OCI-LY3 (cell line): ENCODE measurements around the gene RPS6KB1.
"Not testable (repeated sequence)": the region's sequence is repeated elsewhere in the genome, so short reads cannot be mapped to it uniquely, and the experiment has no call there.

Experiments
- H2AFZ ChIP-seq: fragments of 200-600, 300-600 bp; shearing (Covaris generic); 2 replicates; pipeline ENCODE4 v1.6.0; 2014; ENCODE audit warnings: antibody characterized with exemption, low read depth, low read length
- H3K27ac ChIP-seq: fragments of 200-600, 300-600 bp; sonication (generic); 2 replicates; pipeline ENCODE4 v1.5.1; 2014; ENCODE audit warnings: mild to moderate bottlenecking, low read length, moderate library complexity, mixed read lengths
- H3K27me3 ChIP-seq: fragments of 200-600, 300-600 bp; sonication (generic); 2 replicates; pipeline ENCODE4 v1.6.1; 2014; ENCODE audit warnings: low read depth, low read length, mixed read lengths
- H3K36me3 ChIP-seq: fragments of 200-600, 300-600 bp; sonication (generic); replicated peaks from 2 replicates; pipeline ENCODE3; 2014; ENCODE audit warnings: low read depth, low read length, mixed read lengths
- H3K4me1 ChIP-seq: fragments of 300-600, 200-600 bp; sonication (generic); 2 replicates; pipeline ENCODE4 v1.6.1; 2014; ENCODE audit warnings: low read length, mixed read lengths
- H3K4me2 ChIP-seq: fragments of 200-600, 300-600 bp; sonication (generic); 2 replicates; pipeline ENCODE4 v1.6.1; 2014; ENCODE audit warnings: low read length, mixed read lengths
- H3K4me3 ChIP-seq: fragments of 300-600, 200-600 bp; sonication (generic); 2 replicates; pipeline ENCODE4 v1.5.1; 2014; ENCODE audit warnings: antibody characterized with exemption, mild to moderate bottlenecking, low read length, moderate library complexity
- H3K79me2 ChIP-seq: fragments of 300-600, 200-600 bp; shearing (Covaris generic); 2 replicates; pipeline ENCODE4 v1.6.1; 2014; ENCODE audit warnings: mild to moderate bottlenecking, low read length, mixed read lengths
- H3K9ac ChIP-seq: fragments of 300-600, 200-600 bp; shearing (Covaris generic); 2 replicates; pipeline ENCODE4 v1.6.0; 2014; ENCODE audit warnings: mild to moderate bottlenecking, low read length, moderate library complexity
- H3K9me3 ChIP-seq: fragments of 200-600, 300-600 bp; shearing (Covaris generic); 2 replicates; pipeline ENCODE4 v1.6.1; 2014; ENCODE audit warnings: low read length, mixed read lengths; ENCODE audit not compliant: insufficient read depth
- H4K20me1 ChIP-seq: fragments of 200-600, 300-600 bp; sonication (generic); 2 replicates; pipeline ENCODE4 v1.6.1; 2016; ENCODE audit warnings: low read length, mixed read lengths; ENCODE audit not compliant: insufficient read depth
- CTCF ChIP-seq: fragments of 200-600, 300-600 bp; sonication (generic); IDR thresholded peaks from 2 replicates; pipeline ENCODE4 v1.5.1; 2014; ENCODE audit warnings: antibody characterized with exemption, low read length, low read depth
- EZH2phosphoT487 ChIP-seq: fragments of 200-600 bp; shearing (Covaris generic); IDR thresholded peaks from 2 replicates; pipeline ENCODE4 v1.6.1; 2018; ENCODE audit warnings: antibody characterized with exemption, mixed run types, low read depth

The RPS6KB1 gene

GRCh38 chr17:59947310-59947709 lies 54.4 kb downstream of the RPS6KB1 start:
- not testable (repeated sequence) for H3K27ac ChIP-seq, H3K4me2 ChIP-seq

GRCh38 chr17:59950049-59950448 lies 57.1 kb downstream of the RPS6KB1 start:
- H3K4me3 ChIP-seq = no peak overlapping the region
- H3K36me3 ChIP-seq = no peaks in the 10 kb centered on the region
- no peaks in the 10 kb centered on the region for H3K79me2 ChIP-seq
- no peak overlapping the region for H2AFZ ChIP-seq
- no peak overlapping the region for H3K27ac ChIP-seq
- TF ChIP-seq EZH2phosphoT487 = no peak
- no peak for TF ChIP-seq CTCF
- no peak overlapping the region for H3K4me2 ChIP-seq
- no peaks in the 10 kb centered on the region for H3K4me1 ChIP-seq
- no peaks in the 10 kb centered on the region for H3K9me3 ChIP-seq
- no peaks in the 10 kb centered on the region for H3K27me3 ChIP-seq
- H4K20me1 ChIP-seq = no peaks in the 10 kb centered on the region
- no peak overlapping the region for H3K9ac ChIP-seq

More at GRCh38 chr17:59947310-59947709, 54.4 kb downstream of the RPS6KB1 start:
- not testable (repeated sequence) for H3K4me1 ChIP-seq, H3K36me3 ChIP-seq, H3K4me3 ChIP-seq, H3K79me2 ChIP-seq, H2AFZ ChIP-seq, H4K20me1 ChIP-seq, H3K27me3 ChIP-seq, H3K9ac ChIP-seq, H3K9me3 ChIP-seq

GRCh38 chr17:59954856-59955255 lies 61.9 kb downstream of the RPS6KB1 start:
- no peak overlapping the region for H3K27ac ChIP-seq
- no peak overlapping the region for H2AFZ ChIP-seq
- no peak overlapping the region for H3K4me3 ChIP-seq
- no peaks in the 10 kb centered on the region for H3K79me2 ChIP-seq
- H3K9ac ChIP-seq = no peak overlapping the region
- H4K20me1 ChIP-seq = no peaks in the 10 kb centered on the region
- no peaks in the 10 kb centered on the region for H3K36me3 ChIP-seq
- H3K27me3 ChIP-seq = no peaks in the 10 kb centered on the region
- no peaks in the 10 kb centered on the region for H3K9me3 ChIP-seq
- no peak overlapping the region for H3K4me2 ChIP-seq
- TF ChIP-seq CTCF = no peak
- no peaks in the 10 kb centered on the region for H3K4me1 ChIP-seq

- not testable (repeated sequence) for H3K27ac ChIP-seq, H3K9me3 ChIP-seq, H4K20me1 ChIP-seq, H2AFZ ChIP-seq, H3K9ac ChIP-seq, H3K4me3 ChIP-seq, H3K27me3 ChIP-seq, H3K4me1 ChIP-seq, H3K79me2 ChIP-seq, H3K36me3 ChIP-seq, H3K4me2 ChIP-seq
Observed at GRCh38 chr17:59959574-59959973, 66.7 kb downstream of the RPS6KB1 start.

GRCh38 chr17:59962739-59963318 lies 69.9 kb downstream of the RPS6KB1 start:
- Histone ChIP-seq H3K4me3 (no peak overlapping the region), H3K9ac (no peak overlapping the region), H3K9me3 (no peaks in the 10 kb centered on the region), H3K79me2 (no peaks in the 10 kb centered on the region), H3K27ac (no peak overlapping the region), H3K4me1 (no peaks in the 10 kb centered on the region), H3K27me3 (peaks cover 2% of the 10 kb centered on the region; the same call in 1 of the 2 replicates), H4K20me1 (no peaks in the 10 kb centered on the region), H3K4me2 (no peak overlapping the region), H3K36me3 (peaks cover 2% of the 10 kb centered on the region), H2AFZ (no peak overlapping the region)
- TF ChIP-seq EZH2phosphoT487 (no peak), CTCF (no peak)
